ENCODE data around the gene RIT1. TPM values are rescaled to one million over a fixed set of nuclear protein-coding genes. Genes with fewer than 3 reads are reported as not detected.

Gene RIT1
- total and polyA plus RNA-seq, 9 donors, result 8.6 to 26.9 (median 21.0) TPM

DNA sequence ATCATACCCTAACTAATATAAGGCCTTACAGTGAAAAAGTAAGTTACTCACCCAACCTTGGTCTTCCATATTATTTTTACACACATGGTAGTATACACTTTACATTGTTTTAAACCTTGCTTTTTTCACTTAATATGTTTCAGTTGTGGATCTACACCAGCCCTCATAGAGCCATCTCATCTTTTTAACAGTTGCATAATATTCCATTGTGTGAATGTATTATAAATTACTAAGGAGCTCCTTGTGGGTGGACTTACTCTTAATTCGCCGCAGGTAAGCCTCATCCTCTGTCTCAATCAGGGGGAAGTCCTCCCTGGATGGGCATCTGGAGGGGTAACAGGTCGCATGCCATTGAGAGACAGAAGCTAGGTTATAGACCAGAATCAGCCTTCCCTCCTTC, 43.5 kb upstream of the RIT1 start:
- no peak for DNase-seq
- WGBS, 3 donors, result 95 to 100% (median 98%) methylated on average over 3 of the region's 3 CpGs
- no peaks in the 10 kb centered on the region for H3K4me1 ChIP-seq (ENCODE audit: insufficient read depth)
- intact Hi-C loops (cut with DNase I), result no loop called here
- no peak overlapping the region for H3K27ac ChIP-seq
- H3K4me3 ChIP-seq, result no peak overlapping the region
- H3K36me3 ChIP-seq, result no peaks in the 10 kb centered on the region
- H3K27me3 ChIP-seq, result no peaks in the 10 kb centered on the region
- no peaks in the 10 kb centered on the region for H3K9me3 ChIP-seq
- TF ChIP-seq, protein P1, sequence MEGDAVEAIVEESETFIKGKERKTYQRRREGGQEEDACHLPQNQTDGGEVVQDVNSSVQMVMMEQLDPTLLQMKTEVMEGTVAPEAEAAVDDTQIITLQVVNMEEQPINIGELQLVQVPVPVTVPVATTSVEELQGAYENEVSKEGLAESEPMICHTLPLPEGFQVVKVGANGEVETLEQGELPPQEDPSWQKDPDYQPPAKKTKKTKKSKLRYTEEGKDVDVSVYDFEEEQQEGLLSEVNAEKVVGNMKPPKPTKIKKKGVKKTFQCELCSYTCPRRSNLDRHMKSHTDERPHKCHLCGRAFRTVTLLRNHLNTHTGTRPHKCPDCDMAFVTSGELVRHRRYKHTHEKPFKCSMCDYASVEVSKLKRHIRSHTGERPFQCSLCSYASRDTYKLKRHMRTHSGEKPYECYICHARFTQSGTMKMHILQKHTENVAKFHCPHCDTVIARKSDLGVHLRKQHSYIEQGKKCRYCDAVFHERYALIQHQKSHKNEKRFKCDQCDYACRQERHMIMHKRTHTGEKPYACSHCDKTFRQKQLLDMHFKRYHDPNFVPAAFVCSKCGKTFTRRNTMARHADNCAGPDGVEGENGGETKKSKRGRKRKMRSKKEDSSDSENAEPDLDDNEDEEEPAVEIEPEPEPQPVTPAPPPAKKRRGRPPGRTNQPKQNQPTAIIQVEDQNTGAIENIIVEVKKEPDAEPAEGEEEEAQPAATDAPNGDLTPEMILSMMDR (IDR thresholded peaks at IDR 0.05), result no peak

DNA sequence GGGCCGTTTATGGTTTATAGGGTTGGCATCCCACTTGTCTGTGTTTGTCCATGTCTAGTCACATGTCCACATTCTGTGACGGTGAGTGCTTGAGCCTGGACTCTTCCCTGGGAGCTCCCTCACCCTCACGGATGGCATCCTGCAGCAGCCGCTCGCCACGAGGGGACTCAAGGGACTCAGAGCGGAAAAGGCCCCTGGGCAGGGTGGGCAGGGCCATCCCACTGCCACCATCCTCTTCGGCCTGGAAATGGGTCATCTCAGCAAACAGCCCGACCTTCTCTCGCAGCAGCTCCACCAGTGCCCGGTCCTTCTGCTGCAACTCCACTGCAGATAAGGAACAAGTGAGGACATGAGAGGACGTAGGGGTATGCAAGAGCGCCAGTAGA, 41.3 kb upstream of the RIT1 start:
- H3K36me3 ChIP-seq, result no peaks in the 10 kb centered on the region
- intact Hi-C loops (cut with DNase I), result no loop called here
- no peak for DNase-seq
- no peaks in the 10 kb centered on the region for H3K4me1 ChIP-seq (ENCODE audit: insufficient read depth)
- no peaks in the 10 kb centered on the region for H3K27me3 ChIP-seq
- no peaks in the 10 kb centered on the region for H3K9me3 ChIP-seq
- H3K27ac ChIP-seq, result no peak overlapping the region
- 88 to 91% (median 89%) methylated on average over 13 of the region's 13 CpGs for WGBS, 3 donors
- no peak overlapping the region for H3K4me3 ChIP-seq
- TF ChIP-seq, protein P1 (IDR thresholded peaks at IDR 0.05), result no peak
- TF ChIP-seq POLR2A (IDR thresholded peaks at IDR 0.05), result no peak
- no peak for TF ChIP-seq EP300 (IDR thresholded peaks at IDR 0.05)

DNA sequence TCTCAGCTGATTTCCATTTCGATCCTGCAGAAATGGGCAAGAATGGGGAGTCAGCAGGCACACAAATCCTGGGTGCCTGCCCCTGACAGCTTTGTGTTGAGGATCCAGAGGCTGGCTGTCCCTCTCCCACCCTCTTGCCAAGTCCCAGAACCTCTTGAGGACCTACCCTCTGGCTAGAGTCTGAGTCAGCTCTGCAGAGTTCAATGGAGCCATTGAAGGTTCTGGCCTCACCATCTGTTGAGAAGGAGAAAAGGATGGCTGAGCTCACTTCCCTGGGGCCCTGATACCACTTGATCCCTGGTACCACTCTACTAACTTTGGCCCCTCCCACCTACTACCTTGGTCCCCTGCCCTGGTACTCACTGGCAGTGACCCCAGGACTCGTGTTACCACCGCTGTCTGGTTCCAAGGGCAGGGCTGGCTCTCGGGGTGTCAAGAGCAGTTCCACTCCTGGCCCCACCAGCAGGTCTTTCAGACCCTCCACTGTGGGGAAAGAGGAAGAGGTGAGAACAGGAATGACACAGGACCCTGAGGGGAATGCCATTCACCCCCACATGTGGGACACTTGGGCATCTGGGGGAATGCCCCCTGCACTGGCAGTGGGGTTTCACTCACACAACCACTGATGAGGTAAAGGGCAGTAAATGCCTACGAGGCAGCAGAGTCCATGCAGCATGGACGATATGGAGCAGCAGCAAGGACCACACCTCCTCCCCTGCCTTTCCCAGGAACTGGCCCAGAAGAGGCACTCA, 40.8 kb upstream of the RIT1 start:
- no peak for DNase-seq
- WGBS, 3 donors, result 80 to 90% (median 88%) methylated on average over 6 of the region's 6 CpGs
- Histone ChIP-seq H3K27me3 (no peaks in the 10 kb centered on the region), H3K4me1 (ENCODE audit: insufficient read depth) (no peaks in the 10 kb centered on the region), H3K27ac (no peak overlapping the region), H3K36me3 (no peaks in the 10 kb centered on the region), H3K9me3 (no peaks in the 10 kb centered on the region), H3K4me3 (no peak overlapping the region)
- TF ChIP-seq EP300 (IDR thresholded peaks at IDR 0.05), result no peak
- no peak for TF ChIP-seq POLR2A (IDR thresholded peaks at IDR 0.05)
- TF ChIP-seq, protein P1 (IDR thresholded peaks at IDR 0.05), result no peak
- intact Hi-C loops (cut with DNase I), result no loop called here

DNA sequence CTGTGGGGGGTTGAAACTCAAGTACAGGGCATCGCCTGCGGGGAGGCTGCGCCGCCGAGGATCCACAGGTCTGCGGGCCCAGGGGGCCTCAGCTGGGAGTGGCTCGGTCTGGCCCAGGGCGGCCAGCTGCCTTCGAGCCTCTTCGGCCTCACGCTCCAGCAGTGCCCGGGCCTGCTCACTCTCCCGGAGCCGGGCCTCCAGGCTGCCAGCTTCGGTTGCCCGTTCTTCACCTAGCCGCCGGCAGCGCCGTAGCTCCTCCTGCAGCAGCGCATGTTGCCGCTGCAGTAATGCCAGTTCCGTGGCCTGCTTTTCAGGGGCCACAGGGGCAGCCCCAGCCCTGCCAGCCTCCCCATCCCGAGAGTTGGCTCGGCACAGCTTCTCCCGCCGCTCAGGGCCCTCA, 39.7 kb upstream of the RIT1 start:
- H3K4me1 ChIP-seq (ENCODE audit: insufficient read depth), result no peaks in the 10 kb centered on the region
- no peak for DNase-seq
- intact Hi-C loops (cut with DNase I), result no loop called here
- TF ChIP-seq POLR2A (IDR thresholded peaks at IDR 0.05), result no peak
- TF ChIP-seq EP300 (IDR thresholded peaks at IDR 0.05), result no peak
- TF ChIP-seq, protein P1 (IDR thresholded peaks at IDR 0.05), result no peak
- no peak overlapping the region for H3K27ac ChIP-seq
- H3K27me3 ChIP-seq, result no peaks in the 10 kb centered on the region
- 95 to 97% (median 96%) methylated on average over 27 of the region's 27 CpGs for WGBS, 3 donors
- H3K36me3 ChIP-seq, result no peaks in the 10 kb centered on the region
- no peaks in the 10 kb centered on the region for H3K9me3 ChIP-seq
- H3K4me3 ChIP-seq, result no peak overlapping the region
